Peyer's patch (tissue), 4 donors: ENCODE measurements around the gene MPHOSPH9.

ENCODE experiments used
- CTCF ChIP-seq, 6 experiments: fragments of 450-650 bp in 4 of 6; fragments of 200-600 bp in 2 of 6; sonication (generic) in 1 of 6; IDR thresholded peaks; one replicate each; pipeline ENCODE4 v1.5.1; 2017 to 2019; ENCODE audit warnings: antibody characterized with exemption in 6 of 6, mild to moderate bottlenecking in 3 of 6, moderate library complexity in 1 of 6
- POLR2A ChIP-seq, 2 donors: fragments of 450-650 bp; IDR thresholded peaks; one replicate each; pipeline ENCODE4 v1.5.1; 2017; ENCODE audit warnings: antibody characterized with exemption in 2 of 2, mild to moderate bottlenecking in 2 of 2, moderate library complexity in 2 of 2

GRCh38 chr12:123266679-123267277, 33.8 kb upstream of the MPHOSPH9 start:
- TF ChIP-seq POLR2A (IDR thresholded peaks at IDR 0.05): no peak
- no peak for TF ChIP-seq CTCF (IDR thresholded peaks at IDR 0.05)
